Measurements from ENCODE around the gene NPPC.
"Not testable (repeated sequence)": the region's sequence is repeated elsewhere in the genome, so short reads cannot be mapped to it uniquely, and the experiment has no call there.

The NPPC gene

GRCh38 chr2:231910771-231911170 is 15.4 kb downstream of the NPPC start:
- no peak overlapping the region for H3K4me2 ChIP-seq (ENCODE audit: low read depth, low read length, poor library complexity, severe bottlenecking)
- H3K27ac ChIP-seq (ENCODE audit: low read depth, low read length): no peak overlapping the region

DNA sequence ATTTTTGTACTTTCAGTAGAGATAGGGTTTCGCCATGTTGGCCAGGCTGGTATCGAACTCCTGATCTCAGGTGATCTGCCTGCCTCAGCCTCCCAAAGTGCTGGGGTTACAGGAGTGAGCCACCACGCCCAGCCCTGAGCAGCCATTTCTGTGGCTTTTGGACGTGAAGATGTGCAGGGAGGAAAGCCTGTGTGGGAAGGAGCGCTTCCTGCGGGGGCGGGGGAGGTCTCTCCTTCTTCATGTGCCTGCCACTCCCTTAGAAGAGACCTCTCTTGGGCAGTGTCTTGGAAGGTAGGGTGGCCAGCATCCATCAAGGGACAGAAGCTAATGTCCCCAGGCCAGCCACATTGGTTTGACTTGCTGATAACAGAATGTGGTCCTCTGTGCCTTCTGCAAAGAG is 16.0 kb downstream of the NPPC start:
- H4K20me1 ChIP-seq (ENCODE audit: low read depth, low read length); H3K9ac ChIP-seq (ENCODE audit: low read length); H3K27me3 ChIP-seq (ENCODE audit: low read length); H3F3A ChIP-seq (ENCODE audit: insufficient read depth); H3K79me2 ChIP-seq (ENCODE audit: insufficient read depth, low read length); H3K4me3 ChIP-seq (ENCODE audit: insufficient read depth, low read length, poor library complexity, severe bottlenecking); H3K27ac ChIP-seq (ENCODE audit: low read depth, low read length); H3K36me3 ChIP-seq (ENCODE audit: low read length); H3K9me2 ChIP-seq (replicated peaks; ENCODE audit: insufficient read depth, low read length); H3K9me3 ChIP-seq (ENCODE audit: insufficient read depth, low read length); H3K4me2 ChIP-seq (ENCODE audit: low read depth, low read length, poor library complexity, severe bottlenecking); H2AFZ ChIP-seq (ENCODE audit: low read depth, low read length, severe bottlenecking): not testable (repeated sequence)

More at GRCh38 chr2:231910771-231911170, 15.4 kb downstream of the NPPC start:
- TF ChIP-seq EZH2phosphoT487 (conservative IDR thresholded peaks at IDR 0.05; ENCODE audit: low read length) (no peak), CTCF (IDR thresholded peaks at IDR 0.05; ENCODE audit: insufficient read depth, low read length, poor library complexity, severe bottlenecking) (no peak)
- no peaks in the 10 kb centered on the region for H3K27me3 ChIP-seq (ENCODE audit: low read length)
- no peaks in the 10 kb centered on the region for H3K79me2 ChIP-seq (ENCODE audit: insufficient read depth, low read length)
- no peaks in the 10 kb centered on the region for H4K20me1 ChIP-seq (ENCODE audit: low read depth, low read length)
- no peaks in the 10 kb centered on the region for H3K9me2 ChIP-seq (replicated peaks; ENCODE audit: insufficient read depth, low read length)
- no peaks in the 10 kb centered on the region for H3K9me3 ChIP-seq (ENCODE audit: insufficient read depth, low read length)
- H3K4me3 ChIP-seq (ENCODE audit: insufficient read depth, low read length, poor library complexity, severe bottlenecking): no peak overlapping the region
- H3K36me3 ChIP-seq (ENCODE audit: low read length): no peaks in the 10 kb centered on the region
- H2AFZ ChIP-seq (ENCODE audit: low read depth, low read length, severe bottlenecking): no peak overlapping the region
- H3K9ac ChIP-seq (ENCODE audit: low read length): no peak overlapping the region
- no peaks in the 10 kb centered on the region for H3F3A ChIP-seq (ENCODE audit: insufficient read depth)

GRCh38 chr2:231909631-231910030 is 16.6 kb downstream of the NPPC start:
- Histone ChIP-seq H3K36me3 (ENCODE audit: low read length) (no peaks in the 10 kb centered on the region), H3K27me3 (ENCODE audit: low read length) (no peaks in the 10 kb centered on the region), H2AFZ (ENCODE audit: low read depth, low read length, severe bottlenecking) (no peak overlapping the region), H3K27ac (ENCODE audit: low read depth, low read length) (no peak overlapping the region), H3K9me2 (replicated peaks; ENCODE audit: insufficient read depth, low read length) (no peaks in the 10 kb centered on the region), H3K4me2 (ENCODE audit: low read depth, low read length, poor library complexity, severe bottlenecking) (no peak overlapping the region), H3K9me3 (ENCODE audit: insufficient read depth, low read length) (no peaks in the 10 kb centered on the region), H3K9ac (ENCODE audit: low read length) (no peak overlapping the region), H3K79me2 (ENCODE audit: insufficient read depth, low read length) (no peaks in the 10 kb centered on the region), H3K4me3 (ENCODE audit: insufficient read depth, low read length, poor library complexity, severe bottlenecking) (no peak overlapping the region), H4K20me1 (ENCODE audit: low read depth, low read length) (no peaks in the 10 kb centered on the region), H3F3A (ENCODE audit: insufficient read depth) (no peaks in the 10 kb centered on the region)
- TF ChIP-seq EZH2phosphoT487 (conservative IDR thresholded peaks at IDR 0.05; ENCODE audit: low read length) (no peak), CTCF (IDR thresholded peaks at IDR 0.05; ENCODE audit: insufficient read depth, low read length, poor library complexity, severe bottlenecking) (no peak)

DNA sequence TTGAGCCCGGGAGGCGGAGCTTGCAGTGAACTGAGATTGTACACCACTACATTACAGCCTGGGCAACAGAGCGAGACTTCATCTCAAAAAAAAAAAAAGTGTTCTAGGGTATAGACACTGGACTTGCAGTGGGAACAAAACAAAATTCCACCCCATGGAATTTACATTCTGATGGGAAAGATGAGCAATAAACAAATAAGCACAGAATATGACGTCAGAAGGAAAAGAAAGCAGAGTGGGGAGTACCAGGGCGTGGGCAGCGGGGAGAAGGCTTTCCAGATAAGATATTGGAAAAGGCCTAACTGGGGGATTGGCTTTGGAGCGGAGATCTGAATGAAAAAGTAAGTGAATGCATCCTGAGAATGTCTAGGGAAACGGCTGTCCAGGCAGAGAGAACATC is 17.6 kb downstream of the NPPC start:
- Histone ChIP-seq H3K4me2 (ENCODE audit: low read depth, low read length, poor library complexity, severe bottlenecking) (no peak overlapping the region), H3F3A (ENCODE audit: insufficient read depth) (no peaks in the 10 kb centered on the region), H4K20me1 (ENCODE audit: low read depth, low read length) (no peaks in the 10 kb centered on the region), H3K36me3 (ENCODE audit: low read length) (no peaks in the 10 kb centered on the region), H3K27me3 (ENCODE audit: low read length) (no peaks in the 10 kb centered on the region), H3K79me2 (ENCODE audit: insufficient read depth, low read length) (no peaks in the 10 kb centered on the region), H3K27ac (ENCODE audit: low read depth, low read length) (no peak overlapping the region), H2AFZ (ENCODE audit: low read depth, low read length, severe bottlenecking) (no peak overlapping the region), H3K9me3 (ENCODE audit: insufficient read depth, low read length) (no peaks in the 10 kb centered on the region), H3K4me3 (ENCODE audit: insufficient read depth, low read length, poor library complexity, severe bottlenecking) (no peak overlapping the region), H3K9ac (ENCODE audit: low read length) (no peak overlapping the region), H3K9me2 (replicated peaks; ENCODE audit: insufficient read depth, low read length) (no peaks in the 10 kb centered on the region)
- no peak for TF ChIP-seq CTCF (IDR thresholded peaks at IDR 0.05; ENCODE audit: insufficient read depth, low read length, poor library complexity, severe bottlenecking)
